Liver (tissue), 9 donors: Measurements from ENCODE around the gene ZNF541. TPM values are rescaled to one million over a fixed set of nuclear protein-coding genes. Genes with fewer than 3 reads are reported as not detected.

Source experiments
- DNase-seq: peaks from one replicate; pipeline ENCODE4 v3.0.0-alpha.2; 2017; ENCODE audit warnings: low spot score
- H3K27ac ChIP-seq, 2 donors: one replicate each; pipeline ENCODE4 v1.7.0; 2013; ENCODE audit warnings: inconsistent platforms in 2 of 2, low read length in 2 of 2, control low read depth in 1 of 2, low read depth in 1 of 2, mild to moderate bottlenecking in 1 of 2
- H3K27me3 ChIP-seq, 4 donors: one replicate each; pipeline versions ENCODE4 v1.6.1 to v1.7.0; 2013; ENCODE audit warnings: low read length in 3 of 4, inconsistent platforms in 1 of 4, mild to moderate bottlenecking in 1 of 4, moderate library complexity in 1 of 4; ENCODE audit not compliant: control insufficient read depth in 4 of 4, insufficient read depth in 4 of 4
- H3K36me3 ChIP-seq, 4 donors: one replicate each; pipeline versions ENCODE4 v1.6.1 to v1.7.0; 2013; ENCODE audit warnings: low read length in 3 of 4, mild to moderate bottlenecking in 3 of 4, low read depth in 1 of 4, moderate library complexity in 1 of 4; ENCODE audit not compliant: control insufficient read depth in 4 of 4, insufficient read depth in 3 of 4
- H3K4me1 ChIP-seq, 4 donors: one replicate each; pipeline versions ENCODE4 v1.6.1 to v1.7.0; 2013; ENCODE audit warnings: low read length in 3 of 4, mild to moderate bottlenecking in 3 of 4, moderate library complexity in 1 of 4; ENCODE audit not compliant: control insufficient read depth in 4 of 4, insufficient read depth in 4 of 4
- H3K4me3 ChIP-seq, 3 donors: one replicate each; pipeline versions ENCODE4 v1.6.1 to v1.7.0; 2013; ENCODE audit warnings: low read length in 3 of 3, control low read depth in 1 of 3, low read depth in 1 of 3, mild to moderate bottlenecking in 1 of 3
- H3K9ac ChIP-seq, 2 donors: one replicate each; pipeline ENCODE4 v1.7.0; 2013; ENCODE audit warnings: low read length in 2 of 2, mild to moderate bottlenecking in 2 of 2, moderate library complexity in 2 of 2, control low read depth in 1 of 2, low read depth in 1 of 2
- H3K9me3 ChIP-seq, 4 donors: one replicate each; pipeline versions ENCODE4 v1.6.1 to v1.7.0; 2013; ENCODE audit warnings: low read length in 3 of 4; ENCODE audit not compliant: control insufficient read depth in 4 of 4
- ATF3 ChIP-seq: IDR thresholded peaks from 2 replicates; pipeline ENCODE4 v1.6.1; 2016; ENCODE audit warnings: antibody characterized with exemption
- CTCF ChIP-seq: fragments of 150-350 bp; IDR thresholded peaks from 2 replicates; pipeline ENCODE4 v1.5.1; 2017; ENCODE audit warnings: improper control_type of control experiment, low read depth, low read length; ENCODE audit not compliant: missing input control
- EGR1 ChIP-seq, 2 donors: IDR thresholded peaks; 2 replicates each; pipeline ENCODE4 v1.6.1; 2016 to 2018; ENCODE audit warnings: antibody characterized with exemption in 2 of 2, low read depth in 2 of 2
- FOXA1 ChIP-seq: IDR thresholded peaks from 2 replicates; pipeline ENCODE4 v1.6.1; 2016; ENCODE audit warnings: antibody characterized with exemption
- FOXA2 ChIP-seq: IDR thresholded peaks from 2 replicates; pipeline ENCODE4 v1.6.1; 2016; ENCODE audit warnings: antibody characterized with exemption
- HNF4A ChIP-seq, 2 donors: conservative IDR thresholded peaks; 2 replicates each; pipeline ENCODE4 v1.6.1; 2016; ENCODE audit warnings: antibody characterized with exemption in 2 of 2, mild to moderate bottlenecking in 2 of 2
- HNF4G ChIP-seq: IDR thresholded peaks from 2 replicates; pipeline ENCODE4 v1.6.1; 2016; ENCODE audit warnings: antibody characterized with exemption
- JUND ChIP-seq, 2 donors: IDR thresholded peaks; 2 replicates each; pipeline ENCODE4 v1.6.1; 2016; ENCODE audit warnings: antibody characterized with exemption in 2 of 2
- NR2F2 ChIP-seq: IDR thresholded peaks from 2 replicates; pipeline ENCODE4 v1.6.1; 2016; ENCODE audit warnings: antibody characterized with exemption
- RXRA ChIP-seq, 2 donors: IDR thresholded peaks; 2 replicates each; pipeline ENCODE4 v1.6.1; 2017 to 2018; ENCODE audit warnings: antibody characterized with exemption in 2 of 2, mild to moderate bottlenecking in 1 of 2
- SP1 ChIP-seq: IDR thresholded peaks from 2 replicates; pipeline ENCODE4 v1.6.1; 2018; ENCODE audit warnings: antibody characterized with exemption, mild to moderate bottlenecking
- TAF1 ChIP-seq: conservative IDR thresholded peaks from 2 replicates; pipeline ENCODE4 v1.6.1; 2016; ENCODE audit warnings: antibody characterized with exemption, mild to moderate bottlenecking
- YY1 ChIP-seq: IDR thresholded peaks from 2 replicates; pipeline ENCODE4 v1.6.1; 2016; ENCODE audit warnings: antibody characterized with exemption, mild to moderate bottlenecking
- WGBS: extraction: QIAGEN DNeasy Blood & Tissue Kit; methylation state at CpG from one replicate; pipeline ENCODE4 v1.1.7; 2013; 5-methylcytosine and 5-hydroxymethylcytosine counted together
- polyA plus RNA-seq, 2 donors: library from polyadenylated mRNA; stranded (reverse) in 1 of 2; unstranded in 1 of 2; fragments of 200-250 nt in 1 of 2; fragments of >200 nt in 1 of 2; fragmentation: Nextera tagmentation in 1 of 2; extraction: Ambion mirVana in 1 of 2; gene quantifications; one replicate each; pipeline versions ENCODE4 v1.2.1 to v1.2.3, GENCODE V29; 2013 to 2015
- total RNA-seq, 2 donors: library from RNA; depleted of rRNA; stranded (reverse); fragments of >200 nt; gene quantifications; one replicate each; pipeline ENCODE4 v1.2.3, GENCODE V29; 2014
- donor health status: healthy.
- donor health status: healthy.
- donor health status: healthy.
- donor health status: healthy.
- donor health status: healthy.

Gene ZNF541
- total and polyA plus RNA-seq, 4 donors = 0.05 to 0.09 (median 0.08) TPM; not detected in 1

GRCh38 chr19:47607564-47608073, 34.7 kb upstream of the ZNF541 start:
- no peak for DNase-seq
- H3K9me3 ChIP-seq = no peaks in the 10 kb centered on the region
- no peaks in the 10 kb centered on the region for H3K36me3 ChIP-seq
- TF ChIP-seq NR2F2 (no peak), TAF1 (no peak), HNF4A (conservative IDR thresholded peaks at IDR 0.05) (no peak), RXRA (IDR thresholded peaks at IDR 0.05) (no peak), ATF3 (no peak), HNF4G (no peak), YY1 (no peak), JUND (IDR thresholded peaks at IDR 0.05) (no peak), CTCF (no peak), FOXA1 (no peak)
- peak overlapping the region; percentile 74 to 95 (median 94) for H3K4me3 ChIP-seq
- WGBS = 36% methylated on average over 21 of the region's 21 CpGs
- H3K4me1 ChIP-seq = peaks cover 8 to 28% (median 16%) of the 10 kb centered on the region in 4 donors
- no peaks in the 10 kb centered on the region for H3K27me3 ChIP-seq
- peak overlapping the region; percentile 96 to 99 for H3K27ac ChIP-seq
- peak overlapping the region; percentile 85 to 99 for H3K9ac ChIP-seq

GRCh38 chr19:47603706-47604565, 31.0 kb upstream of the ZNF541 start:
- Histone ChIP-seq H3K9me3 (no peaks in the 10 kb centered on the region), H3K27me3 (no peaks in the 10 kb centered on the region), H3K36me3 (no peaks in the 10 kb centered on the region), H3K4me3 (no peak overlapping the region), H3K9ac (no peak overlapping the region), H3K4me1 (peaks cover 3 to 39% (median 16%) of the 10 kb centered on the region in 4 donors), H3K27ac (no peak overlapping the region)
- no peak for DNase-seq
- WGBS = 61% methylated on average over 13 of the region's 13 CpGs
- TF ChIP-seq YY1 (no peak), FOXA1 (no peak), HNF4A (conservative IDR thresholded peaks at IDR 0.05) (no peak), NR2F2 (no peak), FOXA2 (no peak), SP1 (no peak), CTCF (no peak), EGR1 (IDR thresholded peaks at IDR 0.05; ENCODE audit: low read depth in 2 of 2) (no peak)
